ENCODE data around the gene DSCAML1.

GRCh38 chr11:117538263-117539135, 258.5 kb downstream of the DSCAML1 start:
- TF ChIP-seq CTCF (IDR thresholded peaks at IDR 0.05) (no peak), POLR2A (IDR thresholded peaks at IDR 0.05) (no peak)

Measured in testis (tissue), 2 donors.